Ovary (tissue), 3 donors: ENCODE data around the gene DMRT2.

Source experiments
- EP300 ChIP-seq: sonication (generic); formaldehyde crosslinking; IDR thresholded peaks from one replicate; pipeline ENCODE4 v1.6.1; 2017; ENCODE audit warnings: antibody characterized with exemption
- TF ChIP-seq, protein P1 (sequence below), 3 donors: fragments of 450-650 bp in 2 of 3; fragments of 200-600 bp in 1 of 3; IDR thresholded peaks; one replicate each; pipeline versions ENCODE4 v1.5.1 to v1.8.0; 2016 to 2022; ENCODE audit warnings: antibody characterized with exemption in 3 of 3, mild to moderate bottlenecking in 1 of 3
- donor health status: DM: no; HTN: no; CAD: no.

DNA sequence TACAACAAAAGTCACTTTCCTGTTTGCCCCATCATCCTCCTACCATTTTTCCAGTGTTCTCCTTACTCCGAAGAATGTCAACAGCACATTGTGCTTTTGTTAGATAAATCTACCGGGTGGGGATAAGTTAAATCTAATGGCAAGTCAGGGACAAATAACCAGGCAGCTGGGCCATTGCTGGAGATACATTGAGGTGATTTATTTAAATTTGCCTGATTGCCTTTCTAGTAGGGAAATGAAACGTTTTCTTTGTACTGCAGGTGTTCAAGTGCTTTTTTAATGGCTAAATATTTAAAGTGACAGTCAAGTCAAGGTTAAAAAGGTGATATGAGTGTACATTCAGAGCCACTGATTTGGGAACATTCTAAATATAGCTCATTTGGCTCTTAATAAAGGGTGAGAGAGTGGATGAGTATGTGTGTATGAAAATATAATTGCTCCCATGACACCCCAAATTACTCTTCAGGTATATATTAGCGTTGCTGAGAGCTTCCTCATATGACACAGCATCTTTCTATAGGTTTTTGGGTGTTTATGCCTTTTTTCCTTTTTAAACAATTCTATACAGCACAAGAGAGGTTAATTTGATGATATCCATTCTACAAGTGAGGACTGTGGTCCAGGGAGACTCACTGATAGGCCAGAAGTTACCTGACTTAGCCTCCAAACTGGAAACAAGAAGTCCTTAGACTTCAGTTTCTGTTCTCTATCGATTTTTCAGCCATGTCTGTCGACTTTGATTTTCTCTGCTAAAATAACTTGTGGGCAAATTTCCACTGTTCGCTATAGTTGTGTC, 51.9 kb downstream of the DMRT2 start:
- no peak for TF ChIP-seq EP300
- TF ChIP-seq, protein P1, sequence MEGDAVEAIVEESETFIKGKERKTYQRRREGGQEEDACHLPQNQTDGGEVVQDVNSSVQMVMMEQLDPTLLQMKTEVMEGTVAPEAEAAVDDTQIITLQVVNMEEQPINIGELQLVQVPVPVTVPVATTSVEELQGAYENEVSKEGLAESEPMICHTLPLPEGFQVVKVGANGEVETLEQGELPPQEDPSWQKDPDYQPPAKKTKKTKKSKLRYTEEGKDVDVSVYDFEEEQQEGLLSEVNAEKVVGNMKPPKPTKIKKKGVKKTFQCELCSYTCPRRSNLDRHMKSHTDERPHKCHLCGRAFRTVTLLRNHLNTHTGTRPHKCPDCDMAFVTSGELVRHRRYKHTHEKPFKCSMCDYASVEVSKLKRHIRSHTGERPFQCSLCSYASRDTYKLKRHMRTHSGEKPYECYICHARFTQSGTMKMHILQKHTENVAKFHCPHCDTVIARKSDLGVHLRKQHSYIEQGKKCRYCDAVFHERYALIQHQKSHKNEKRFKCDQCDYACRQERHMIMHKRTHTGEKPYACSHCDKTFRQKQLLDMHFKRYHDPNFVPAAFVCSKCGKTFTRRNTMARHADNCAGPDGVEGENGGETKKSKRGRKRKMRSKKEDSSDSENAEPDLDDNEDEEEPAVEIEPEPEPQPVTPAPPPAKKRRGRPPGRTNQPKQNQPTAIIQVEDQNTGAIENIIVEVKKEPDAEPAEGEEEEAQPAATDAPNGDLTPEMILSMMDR (IDR thresholded peaks at IDR 0.05): no peak
